Adrenal gland (tissue), 5 donors: ENCODE results near the gene CMIP.

Source experiments
- POLR2A ChIP-seq, 2 donors: fragments of 450-650 bp; IDR thresholded peaks; one replicate each; pipeline ENCODE4 v1.6.1; 2017; ENCODE audit warnings: antibody characterized with exemption in 2 of 2, mild to moderate bottlenecking in 2 of 2, moderate library complexity in 1 of 2
- TF ChIP-seq, protein P1 (sequence below), 6 experiments: fragments of 450-650 bp in 4 of 6; fragments of 200-600 bp in 2 of 6; sonication (generic) in 1 of 6; IDR thresholded peaks; 1 replicate in 5 of 6; 2 replicates in 1 of 6; pipeline versions ENCODE4 v1.5.1 to v1.8.0; 2016 to 2021; ENCODE audit warnings: antibody characterized with exemption in 6 of 6, mild to moderate bottlenecking in 2 of 6, moderate library complexity in 1 of 6
- donor health status: DM: no; HTN: no; CAD: no.

DNA sequence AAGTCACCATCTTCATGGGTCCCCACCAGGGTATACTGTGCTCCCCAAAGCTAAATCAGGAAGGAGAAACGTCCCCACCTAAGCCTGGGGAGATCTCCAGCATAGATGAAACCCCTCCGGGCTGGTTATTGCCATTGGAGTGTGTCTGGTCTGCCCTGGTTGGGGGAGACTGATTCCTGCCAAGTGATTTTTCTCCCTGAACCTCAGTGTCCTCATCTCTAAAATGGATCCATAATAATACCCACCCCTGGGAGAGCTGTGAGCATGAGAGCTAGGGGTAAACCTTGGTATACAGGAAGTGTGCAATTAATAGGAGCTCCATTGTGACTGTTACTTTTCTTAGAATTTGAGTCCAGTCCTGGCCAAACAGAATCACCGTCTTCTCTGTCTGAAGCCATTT, 111.1 kb downstream of the CMIP start:
- TF ChIP-seq POLR2A (IDR thresholded peaks at IDR 0.05), result no peak
- TF ChIP-seq, protein P1, sequence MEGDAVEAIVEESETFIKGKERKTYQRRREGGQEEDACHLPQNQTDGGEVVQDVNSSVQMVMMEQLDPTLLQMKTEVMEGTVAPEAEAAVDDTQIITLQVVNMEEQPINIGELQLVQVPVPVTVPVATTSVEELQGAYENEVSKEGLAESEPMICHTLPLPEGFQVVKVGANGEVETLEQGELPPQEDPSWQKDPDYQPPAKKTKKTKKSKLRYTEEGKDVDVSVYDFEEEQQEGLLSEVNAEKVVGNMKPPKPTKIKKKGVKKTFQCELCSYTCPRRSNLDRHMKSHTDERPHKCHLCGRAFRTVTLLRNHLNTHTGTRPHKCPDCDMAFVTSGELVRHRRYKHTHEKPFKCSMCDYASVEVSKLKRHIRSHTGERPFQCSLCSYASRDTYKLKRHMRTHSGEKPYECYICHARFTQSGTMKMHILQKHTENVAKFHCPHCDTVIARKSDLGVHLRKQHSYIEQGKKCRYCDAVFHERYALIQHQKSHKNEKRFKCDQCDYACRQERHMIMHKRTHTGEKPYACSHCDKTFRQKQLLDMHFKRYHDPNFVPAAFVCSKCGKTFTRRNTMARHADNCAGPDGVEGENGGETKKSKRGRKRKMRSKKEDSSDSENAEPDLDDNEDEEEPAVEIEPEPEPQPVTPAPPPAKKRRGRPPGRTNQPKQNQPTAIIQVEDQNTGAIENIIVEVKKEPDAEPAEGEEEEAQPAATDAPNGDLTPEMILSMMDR (IDR thresholded peaks at IDR 0.05), result no peak
